OCI-LY3 (cell line): ENCODE results near the gene TMEM200C.

Experiments
- H2AFZ ChIP-seq: fragments of 200-600, 300-600 bp; shearing (Covaris generic); 2 replicates; pipeline ENCODE4 v1.6.0; 2014; ENCODE audit warnings: antibody characterized with exemption, low read depth, low read length
- H3K27ac ChIP-seq: fragments of 200-600, 300-600 bp; sonication (generic); 2 replicates; pipeline ENCODE4 v1.5.1; 2014; ENCODE audit warnings: mild to moderate bottlenecking, low read length, moderate library complexity, mixed read lengths
- H3K27me3 ChIP-seq: fragments of 200-600, 300-600 bp; sonication (generic); 2 replicates; pipeline ENCODE4 v1.6.1; 2014; ENCODE audit warnings: low read depth, low read length, mixed read lengths
- H3K36me3 ChIP-seq: fragments of 200-600, 300-600 bp; sonication (generic); replicated peaks from 2 replicates; pipeline ENCODE3; 2014; ENCODE audit warnings: low read depth, low read length, mixed read lengths
- H3K4me1 ChIP-seq: fragments of 300-600, 200-600 bp; sonication (generic); 2 replicates; pipeline ENCODE4 v1.6.1; 2014; ENCODE audit warnings: low read length, mixed read lengths
- H3K4me2 ChIP-seq: fragments of 200-600, 300-600 bp; sonication (generic); 2 replicates; pipeline ENCODE4 v1.6.1; 2014; ENCODE audit warnings: low read length, mixed read lengths
- H3K4me3 ChIP-seq: fragments of 300-600, 200-600 bp; sonication (generic); 2 replicates; pipeline ENCODE4 v1.5.1; 2014; ENCODE audit warnings: antibody characterized with exemption, mild to moderate bottlenecking, low read length, moderate library complexity
- H3K79me2 ChIP-seq: fragments of 300-600, 200-600 bp; shearing (Covaris generic); 2 replicates; pipeline ENCODE4 v1.6.1; 2014; ENCODE audit warnings: mild to moderate bottlenecking, low read length, mixed read lengths
- H3K9ac ChIP-seq: fragments of 300-600, 200-600 bp; shearing (Covaris generic); 2 replicates; pipeline ENCODE4 v1.6.0; 2014; ENCODE audit warnings: mild to moderate bottlenecking, low read length, moderate library complexity
- H3K9me3 ChIP-seq: fragments of 200-600, 300-600 bp; shearing (Covaris generic); 2 replicates; pipeline ENCODE4 v1.6.1; 2014; ENCODE audit warnings: low read length, mixed read lengths; ENCODE audit not compliant: insufficient read depth
- H4K20me1 ChIP-seq: fragments of 200-600, 300-600 bp; sonication (generic); 2 replicates; pipeline ENCODE4 v1.6.1; 2016; ENCODE audit warnings: low read length, mixed read lengths; ENCODE audit not compliant: insufficient read depth
- EZH2phosphoT487 ChIP-seq: fragments of 200-600 bp; shearing (Covaris generic); IDR thresholded peaks from 2 replicates; pipeline ENCODE4 v1.6.1; 2018; ENCODE audit warnings: antibody characterized with exemption, mixed run types, low read depth
- TF ChIP-seq, protein P1 (sequence below): fragments of 200-600, 300-600 bp; sonication (generic); IDR thresholded peaks from 2 replicates; pipeline ENCODE4 v1.5.1; 2014; ENCODE audit warnings: antibody characterized with exemption, low read length, low read depth

TMEM200C gene

DNA sequence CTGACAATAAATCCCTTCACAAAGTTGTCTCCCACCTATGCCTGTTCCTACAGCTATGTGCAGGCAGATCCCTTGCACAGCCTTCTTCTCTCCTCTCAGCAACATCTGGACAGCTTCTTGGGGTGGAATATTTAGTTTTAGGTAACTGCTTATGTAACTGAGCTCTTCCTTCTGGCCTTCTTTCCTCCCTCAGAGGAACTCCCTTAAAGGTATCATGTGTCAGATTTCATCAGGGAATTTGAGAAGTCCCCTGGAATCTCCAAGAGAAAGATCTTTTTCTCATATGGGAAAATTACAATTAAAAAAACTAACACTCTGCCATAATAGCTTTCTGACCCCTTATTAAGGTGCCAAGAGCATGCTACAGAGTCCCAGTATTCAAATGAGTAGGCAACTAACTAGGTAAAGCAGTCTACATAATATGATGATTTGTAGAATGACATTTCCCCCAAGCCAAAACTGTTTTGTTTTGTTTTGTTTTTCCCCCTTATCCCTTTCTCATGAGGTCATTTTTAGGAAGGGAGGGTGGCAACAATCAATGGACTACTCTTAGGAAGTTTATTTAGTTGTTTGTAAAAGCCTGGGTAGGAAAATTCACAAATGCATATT, 2.4 kb downstream of the TMEM200C start:
- Histone ChIP-seq H2AFZ (no peak overlapping the region), H3K9ac (no peak overlapping the region), H3K9me3 (no peaks in the 10 kb centered on the region), H3K4me2 (no peak overlapping the region), H3K4me3 (no peak overlapping the region), H3K27ac (no peak overlapping the region), H4K20me1 (no peaks in the 10 kb centered on the region), H3K79me2 (no peaks in the 10 kb centered on the region), H3K4me1 (no peaks in the 10 kb centered on the region), H3K36me3 (no peaks in the 10 kb centered on the region), H3K27me3 (no peaks in the 10 kb centered on the region)
- TF ChIP-seq EZH2phosphoT487, result no peak
- TF ChIP-seq, protein P1, sequence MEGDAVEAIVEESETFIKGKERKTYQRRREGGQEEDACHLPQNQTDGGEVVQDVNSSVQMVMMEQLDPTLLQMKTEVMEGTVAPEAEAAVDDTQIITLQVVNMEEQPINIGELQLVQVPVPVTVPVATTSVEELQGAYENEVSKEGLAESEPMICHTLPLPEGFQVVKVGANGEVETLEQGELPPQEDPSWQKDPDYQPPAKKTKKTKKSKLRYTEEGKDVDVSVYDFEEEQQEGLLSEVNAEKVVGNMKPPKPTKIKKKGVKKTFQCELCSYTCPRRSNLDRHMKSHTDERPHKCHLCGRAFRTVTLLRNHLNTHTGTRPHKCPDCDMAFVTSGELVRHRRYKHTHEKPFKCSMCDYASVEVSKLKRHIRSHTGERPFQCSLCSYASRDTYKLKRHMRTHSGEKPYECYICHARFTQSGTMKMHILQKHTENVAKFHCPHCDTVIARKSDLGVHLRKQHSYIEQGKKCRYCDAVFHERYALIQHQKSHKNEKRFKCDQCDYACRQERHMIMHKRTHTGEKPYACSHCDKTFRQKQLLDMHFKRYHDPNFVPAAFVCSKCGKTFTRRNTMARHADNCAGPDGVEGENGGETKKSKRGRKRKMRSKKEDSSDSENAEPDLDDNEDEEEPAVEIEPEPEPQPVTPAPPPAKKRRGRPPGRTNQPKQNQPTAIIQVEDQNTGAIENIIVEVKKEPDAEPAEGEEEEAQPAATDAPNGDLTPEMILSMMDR, result no peak

DNA sequence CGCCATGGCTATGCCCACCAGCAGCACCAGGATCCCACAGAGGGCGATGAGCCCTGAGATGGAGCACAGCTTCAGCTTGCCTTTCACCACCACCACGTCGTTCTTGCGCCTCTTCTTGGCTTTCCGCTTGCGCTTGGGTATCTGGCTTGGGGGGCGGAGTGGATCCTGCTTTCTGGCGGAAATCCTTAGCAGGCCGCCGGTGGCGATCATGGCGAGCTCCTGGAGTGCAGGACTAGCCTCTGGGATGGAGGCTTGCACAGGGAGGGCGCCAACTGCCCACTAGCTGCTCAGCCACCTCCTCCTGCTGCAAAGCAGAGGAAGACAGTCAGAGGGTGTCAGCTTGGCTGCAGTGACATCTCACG, 3.5 kb downstream of the TMEM200C start:
- no peaks in the 10 kb centered on the region for H4K20me1 ChIP-seq
- TF ChIP-seq, protein P1, result no peak
- TF ChIP-seq EZH2phosphoT487, result no peak
- H3K36me3 ChIP-seq, result no peaks in the 10 kb centered on the region
- H3K9me3 ChIP-seq, result no peaks in the 10 kb centered on the region
- H2AFZ ChIP-seq, result no peak overlapping the region
- H3K4me3 ChIP-seq, result no peak overlapping the region
- no peak overlapping the region for H3K4me2 ChIP-seq
- no peak overlapping the region for H3K9ac ChIP-seq
- no peak overlapping the region for H3K27ac ChIP-seq
- H3K27me3 ChIP-seq, result no peaks in the 10 kb centered on the region
- no peaks in the 10 kb centered on the region for H3K4me1 ChIP-seq
- H3K79me2 ChIP-seq, result no peaks in the 10 kb centered on the region

DNA sequence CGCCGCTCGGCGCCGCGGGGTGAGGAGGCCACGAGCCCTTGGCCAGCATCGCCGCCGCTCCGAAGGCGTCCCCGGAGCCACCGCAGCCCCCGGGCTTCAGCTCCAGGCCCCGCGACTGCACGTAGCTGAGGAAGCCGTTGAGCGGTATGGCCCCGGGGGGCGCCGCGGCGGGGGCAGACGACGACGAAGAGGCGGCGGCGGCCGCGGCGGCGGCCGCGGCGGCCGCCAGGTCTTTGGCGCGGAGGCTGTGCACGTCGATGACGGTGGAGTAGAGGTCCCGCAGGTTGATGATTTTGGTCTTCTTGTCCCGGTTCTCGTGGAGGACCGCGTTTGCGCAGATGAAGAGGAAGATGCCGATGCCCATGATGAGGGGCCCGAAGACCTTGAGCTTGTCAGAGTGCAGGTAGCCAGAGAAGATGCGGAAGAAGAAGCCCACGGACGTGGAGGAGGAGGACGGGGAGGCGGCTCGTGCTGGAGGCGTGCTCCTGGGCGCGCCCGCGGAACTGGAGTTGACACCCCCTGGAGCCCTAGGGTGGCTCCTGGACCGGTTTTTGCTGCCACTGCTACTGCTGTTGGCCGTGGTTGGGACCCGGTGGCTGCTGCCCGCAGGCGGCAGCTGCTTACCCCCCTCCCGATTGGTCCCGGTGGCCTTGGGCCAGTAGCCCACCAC, 4.0 kb downstream of the TMEM200C start:
- Histone ChIP-seq H3K4me1 (no peaks in the 10 kb centered on the region), H3K4me2 (no peak overlapping the region), H3K4me3 (no peak overlapping the region), H4K20me1 (no peaks in the 10 kb centered on the region), H2AFZ (no peak overlapping the region), H3K27me3 (no peaks in the 10 kb centered on the region), H3K79me2 (no peaks in the 10 kb centered on the region), H3K36me3 (no peaks in the 10 kb centered on the region), H3K9me3 (no peaks in the 10 kb centered on the region), H3K27ac (no peak overlapping the region), H3K9ac (no peak overlapping the region)
- TF ChIP-seq, protein P1, result no peak
- no peak for TF ChIP-seq EZH2phosphoT487

DNA sequence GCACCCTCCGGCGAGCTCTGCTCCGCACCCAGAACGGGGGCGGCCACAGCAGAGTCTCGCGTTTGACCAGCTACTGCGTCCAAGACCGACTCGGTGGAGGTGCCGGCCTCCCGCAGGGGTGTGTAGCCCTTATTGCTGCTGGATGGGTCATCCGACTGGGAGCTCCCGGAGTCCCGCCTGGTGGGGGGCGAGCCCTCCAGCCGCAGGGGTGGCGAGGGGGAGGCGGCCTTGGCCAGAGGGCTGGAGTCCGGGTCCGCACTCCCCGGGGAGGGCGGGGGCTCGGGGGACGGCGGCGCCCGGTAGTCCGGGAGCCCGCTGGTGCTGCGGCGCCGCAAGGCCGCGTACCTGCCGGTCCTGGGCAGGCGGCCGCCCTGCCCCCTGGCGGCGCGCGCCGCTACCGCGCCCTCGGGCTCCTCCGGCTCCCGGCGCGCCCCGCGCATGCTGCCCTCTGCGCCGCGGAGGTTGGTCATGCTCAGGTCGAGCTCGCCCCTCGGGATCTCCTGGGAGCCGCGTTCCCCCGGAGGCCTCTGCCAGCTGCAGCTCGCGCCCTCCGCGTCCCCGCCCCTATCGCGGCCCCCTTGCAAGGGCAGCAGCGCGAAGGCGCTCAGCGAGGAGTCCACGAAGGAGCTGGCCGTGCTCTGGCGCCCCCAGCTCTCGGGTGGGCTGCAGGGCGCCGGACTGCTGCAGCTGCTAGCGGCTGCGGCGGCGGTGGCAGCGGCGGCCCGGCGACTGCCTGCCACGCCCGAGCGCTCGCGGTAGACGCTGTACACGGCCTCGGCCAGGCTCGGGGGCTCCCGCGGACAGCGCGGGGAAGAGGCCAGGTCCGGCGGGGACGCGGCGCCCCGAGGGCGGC, 4.8 kb downstream of the TMEM200C start:
- Histone ChIP-seq H3K9ac (no peak overlapping the region), H3K4me2 (no peak overlapping the region), H3K36me3 (no peaks in the 10 kb centered on the region), H3K4me1 (no peaks in the 10 kb centered on the region), H3K9me3 (no peaks in the 10 kb centered on the region), H3K4me3 (no peak overlapping the region), H3K27ac (no peak overlapping the region), H2AFZ (no peak overlapping the region), H3K79me2 (no peaks in the 10 kb centered on the region), H4K20me1 (no peaks in the 10 kb centered on the region), H3K27me3 (no peaks in the 10 kb centered on the region)
- no peak for TF ChIP-seq EZH2phosphoT487
- TF ChIP-seq, protein P1, result no peak
